HL-60 (cell line): ENCODE data around the gene MAP2K6.

ENCODE experiments used
- DNase-seq, 2 experiments: peaks; one replicate each; pipeline ENCODE4 v3.0.0-alpha.2; 2010 to 2020; ENCODE audit warnings: low read depth in 1 of 2, low spot score in 1 of 2
- H3K27ac ChIP-seq: fragments of 250-450 bp; sonication (Bioruptor Pico); replicated peaks from 2 replicates; pipeline ENCODE4 v1.5.1; 2020; ENCODE audit warnings: mild to moderate bottlenecking, moderate library complexity
- H3K27me3 ChIP-seq: fragments of 250-450 bp; sonication (Bioruptor Pico); 2 replicates; pipeline ENCODE4 v1.5.1; 2021; ENCODE audit warnings: mild to moderate bottlenecking, moderate library complexity; ENCODE audit not compliant: insufficient read depth, poor library complexity, severe bottlenecking
- H3K4me3 ChIP-seq: replicated peaks from 2 replicates; pipeline ENCODE4 v1.5.1; 2011; ENCODE audit warnings: mild to moderate bottlenecking, control low read depth, low read length; ENCODE audit not compliant: insufficient read depth
- CTCF ChIP-seq: IDR thresholded peaks from one replicate; pipeline ENCODE4 v1.5.1; 2011; ENCODE audit warnings: low read length, control low read depth, inconsistent platforms; ENCODE audit not compliant: insufficient read depth
- GABPA ChIP-seq: IDR thresholded peaks from 2 replicates; pipeline ENCODE4 v1.6.1; 2012; ENCODE audit warnings: low read depth
- POLR2AphosphoS5 ChIP-seq: IDR thresholded peaks from 2 replicates; pipeline ENCODE4 v1.6.1; 2012; ENCODE audit warnings: low read depth
- REST ChIP-seq: IDR thresholded peaks from 2 replicates; pipeline ENCODE4 v1.6.1; 2012; ENCODE audit warnings: low read depth; ENCODE audit not compliant: insufficient replicate concordance
- SPI1 ChIP-seq: IDR thresholded peaks from 2 replicates; pipeline ENCODE4 v1.6.1; 2012; ENCODE audit warnings: low read depth, mild to moderate bottlenecking, borderline replicate concordance

Gene MAP2K6

GRCh38 chr17:69418535-69418934 lies 4.0 kb downstream of the MAP2K6 start:
- Histone ChIP-seq H3K27ac (no peak overlapping the region), H3K4me3 (no peak overlapping the region)
- no peak for DNase-seq

GRCh38 chr17:69423450-69423849 lies 9.0 kb downstream of the MAP2K6 start:
- no peak for DNase-seq
- TF ChIP-seq REST, result no peak
- no peak for TF ChIP-seq POLR2AphosphoS5
- no peak for TF ChIP-seq CTCF
- no peak for TF ChIP-seq GABPA
- no peak for TF ChIP-seq SPI1
- H3K4me3 ChIP-seq, result no peak overlapping the region

More at GRCh38 chr17:69418535-69418934, 4.0 kb downstream of the MAP2K6 start:
- no peaks in the 10 kb centered on the region for H3K27me3 ChIP-seq
- no peak for TF ChIP-seq POLR2AphosphoS5
- TF ChIP-seq REST, result no peak
- no peak for TF ChIP-seq SPI1
- TF ChIP-seq GABPA, result no peak
- no peak for TF ChIP-seq CTCF

GRCh38 chr17:69424287-69425041 lies 10.0 kb downstream of the MAP2K6 start:
- no peak for DNase-seq

More at GRCh38 chr17:69423450-69423849, 9.0 kb downstream of the MAP2K6 start:
- Histone ChIP-seq H3K27me3 (no peaks in the 10 kb centered on the region), H3K27ac (no peak overlapping the region)

More at GRCh38 chr17:69424287-69425041, 10.0 kb downstream of the MAP2K6 start:
- no peak overlapping the region for H3K27ac ChIP-seq
- no peak overlapping the region for H3K4me3 ChIP-seq
- TF ChIP-seq REST, result no peak
- TF ChIP-seq SPI1, result no peak
- H3K27me3 ChIP-seq, result no peaks in the 10 kb centered on the region
